HUDEP-2 (cell line): ENCODE results near the gene MCAT.
A peak's percentile ranks its signal among the peaks of the same experiment; 100 is the strongest.

Experiments used
- DNase-seq, 76 experiments: peaks; one replicate each; lab custom pipeline; 2025; ENCODE audit not compliant: unreplicated experiment in 76 of 76; lab: John Stamatoyannopoulos, UW

The MCAT gene

GRCh38 chr22:43101306-43101705 lies 41.9 kb downstream of the MCAT start:
- no peak for DNase-seq

DNA sequence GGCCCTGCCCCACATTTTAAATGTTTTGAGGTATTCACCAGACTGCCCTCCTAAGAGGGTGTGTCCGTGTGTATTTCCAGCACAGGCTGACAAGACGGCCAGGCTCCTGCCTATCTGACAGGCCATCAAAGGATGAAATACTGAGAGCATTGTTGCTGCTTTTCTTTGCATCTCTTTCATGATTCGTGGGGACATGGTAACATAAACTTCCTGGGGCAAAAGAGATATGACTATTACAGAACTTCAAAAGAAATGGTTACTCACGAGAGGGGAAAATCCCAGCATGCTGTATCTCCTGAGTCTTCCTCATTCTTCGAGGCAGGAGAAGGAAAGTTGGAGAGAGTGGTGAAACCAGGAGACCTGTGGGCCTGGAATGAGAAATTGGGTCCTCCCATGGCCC lies 43.0 kb downstream of the MCAT start:
- DNase-seq: peak in 3 of 76 experiments; percentile 9 to 21 (median 17)

DNA sequence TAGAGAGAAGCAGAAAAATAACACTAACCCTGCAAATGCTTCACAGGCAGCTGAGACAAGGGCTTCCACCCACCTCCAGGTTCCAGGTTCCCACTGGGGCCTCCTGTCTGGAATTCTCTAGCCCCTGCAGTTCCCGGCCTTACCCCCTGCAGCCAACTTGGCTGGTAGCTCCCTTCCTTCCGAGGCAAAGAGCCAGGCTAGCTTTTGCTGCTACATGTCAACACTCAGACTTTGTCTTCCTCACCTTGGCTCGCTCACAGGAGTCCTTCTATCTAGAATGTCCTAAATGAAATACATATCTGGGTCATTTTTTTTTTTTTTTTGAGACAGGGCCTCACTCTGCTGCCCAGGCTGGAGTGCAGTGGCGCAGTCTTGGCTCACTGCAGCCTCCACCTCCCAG lies 44.1 kb downstream of the MCAT start:
- no peak for DNase-seq

DNA sequence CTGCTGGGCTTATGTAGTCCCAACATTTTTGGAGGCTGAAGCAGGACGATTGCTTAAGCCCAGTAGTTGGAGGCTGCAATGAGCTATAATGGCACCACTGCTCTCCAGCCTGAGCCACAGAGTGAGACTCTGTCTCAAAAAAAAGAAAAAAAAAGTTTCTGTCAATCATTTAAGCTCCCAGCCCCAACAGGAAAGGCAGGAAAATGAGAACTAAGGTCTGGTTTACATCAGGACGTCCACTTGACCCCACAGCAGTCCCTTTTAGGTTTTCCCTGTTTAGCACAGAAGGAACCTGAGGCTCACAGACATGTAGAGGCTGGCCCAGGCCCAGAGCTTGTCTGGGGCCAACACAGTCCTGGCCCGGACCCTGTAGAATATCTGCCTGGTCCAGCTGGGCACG lies 44.8 kb downstream of the MCAT start:
- no peak for DNase-seq

- no peak for DNase-seq
Measured at GRCh38 chr22:43096420-43096819, 46.8 kb downstream of the MCAT start.

DNA sequence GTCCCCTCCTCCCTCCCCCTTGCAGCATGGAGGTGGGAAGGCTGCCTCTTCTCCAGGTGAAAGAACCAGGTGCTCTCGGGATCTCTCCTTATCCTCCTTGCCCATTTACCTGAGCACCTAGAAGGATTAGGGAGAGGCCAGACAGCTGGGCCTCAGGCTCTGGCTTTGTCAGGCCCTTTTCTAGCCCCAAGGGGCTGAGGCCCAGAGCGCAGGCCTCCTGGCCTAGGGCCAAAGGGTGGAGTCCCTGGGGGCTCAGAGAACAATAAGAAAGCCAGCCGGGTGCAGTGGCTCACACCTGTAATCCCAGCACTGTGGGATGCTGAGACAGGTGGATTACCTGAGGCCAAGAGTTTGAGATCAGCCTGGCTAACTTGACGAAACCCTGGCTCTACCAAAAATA lies 48.6 kb downstream of the MCAT start:
- DNase-seq: no peak

- peak in 38 of 76 experiments; percentile 4 to 51 (median 22) for DNase-seq
Measured at GRCh38 chr22:43094085-43094484, 49.1 kb downstream of the MCAT start.

DNA sequence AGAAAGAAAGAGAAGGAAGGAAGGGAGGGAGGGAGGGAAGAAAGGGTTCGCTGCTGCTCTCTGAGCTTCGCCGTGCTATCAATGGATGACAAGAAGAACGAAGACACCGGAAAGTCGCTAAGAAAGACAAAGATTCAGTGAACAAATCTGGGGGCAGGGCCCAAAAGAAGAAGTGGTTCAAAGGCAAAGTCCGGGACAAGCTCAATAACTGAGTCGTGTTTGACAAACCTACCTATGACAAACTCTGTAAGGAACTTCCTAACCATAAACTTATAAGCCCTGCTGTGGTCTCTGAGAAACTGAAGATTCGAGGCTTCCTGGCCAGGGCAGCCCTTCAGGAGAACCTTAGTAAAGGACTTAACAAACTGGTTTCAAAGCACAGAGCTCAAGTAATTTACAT lies 51.1 kb downstream of the MCAT start:
- DNase-seq: no peak

DNA sequence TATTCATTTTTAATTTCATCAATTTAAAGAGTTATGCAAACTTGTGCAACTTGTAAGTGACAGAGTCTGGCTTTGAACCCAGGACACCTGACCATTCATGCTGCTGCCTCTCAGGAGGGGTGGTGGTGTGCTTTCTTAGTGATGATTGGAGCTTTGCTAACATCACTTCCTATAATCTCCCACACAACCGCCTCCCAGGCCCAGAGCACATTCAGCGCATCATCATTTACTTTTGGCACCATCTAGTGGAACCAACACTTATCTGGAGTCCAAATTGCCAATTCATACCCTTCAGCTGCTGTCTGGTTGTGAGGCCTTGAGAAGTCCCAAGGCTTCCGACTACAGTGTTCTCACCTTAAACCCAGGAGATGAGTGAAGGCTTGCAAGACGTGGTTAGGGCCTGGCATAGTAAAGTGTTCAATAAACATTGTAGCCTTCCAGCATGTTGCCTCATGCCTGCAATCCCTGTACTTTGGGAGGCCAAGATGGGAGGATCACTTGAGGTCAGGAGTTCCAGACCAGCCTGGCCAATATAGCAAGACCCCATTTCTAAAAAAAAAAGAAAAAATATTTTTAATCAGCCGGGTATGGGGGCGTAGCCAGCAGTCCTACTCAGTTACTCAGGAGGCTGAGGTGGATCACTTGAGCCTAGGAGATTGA lies 52.9 kb downstream of the MCAT start:
- DNase-seq: peak in 73 of 76 experiments; percentile 19 to 92 (median 73)

GRCh38 chr22:43088984-43089717 lies 54.0 kb downstream of the MCAT start, which contains the start of gene TTLL1:
TSS of gene TTLL1 (minus strand) at chr22:43089391. CDS start at chr22:43075586, 13,805 bp downstream.
- DNase-seq: peak in 75 of 76 experiments; percentile 17 to 92 (median 83)

DNA sequence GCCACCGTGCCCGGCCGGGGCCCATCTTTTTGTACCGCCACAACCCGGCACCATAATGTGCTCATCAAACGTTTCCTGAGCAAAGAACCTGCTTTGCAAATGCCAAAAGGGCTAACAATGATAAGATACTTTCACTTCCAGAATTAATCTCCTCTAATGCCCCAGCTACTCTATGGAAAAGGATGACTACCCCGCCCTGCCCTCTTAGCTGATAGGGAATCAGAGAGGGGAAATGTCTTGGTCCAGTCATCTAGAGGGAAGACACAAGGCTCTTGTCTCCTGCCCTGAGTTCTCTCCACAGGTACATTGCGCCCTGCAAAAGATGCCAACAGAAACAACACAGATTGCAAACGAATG lies 54.6 kb downstream of the MCAT start:
- DNase-seq: no peak

DNA sequence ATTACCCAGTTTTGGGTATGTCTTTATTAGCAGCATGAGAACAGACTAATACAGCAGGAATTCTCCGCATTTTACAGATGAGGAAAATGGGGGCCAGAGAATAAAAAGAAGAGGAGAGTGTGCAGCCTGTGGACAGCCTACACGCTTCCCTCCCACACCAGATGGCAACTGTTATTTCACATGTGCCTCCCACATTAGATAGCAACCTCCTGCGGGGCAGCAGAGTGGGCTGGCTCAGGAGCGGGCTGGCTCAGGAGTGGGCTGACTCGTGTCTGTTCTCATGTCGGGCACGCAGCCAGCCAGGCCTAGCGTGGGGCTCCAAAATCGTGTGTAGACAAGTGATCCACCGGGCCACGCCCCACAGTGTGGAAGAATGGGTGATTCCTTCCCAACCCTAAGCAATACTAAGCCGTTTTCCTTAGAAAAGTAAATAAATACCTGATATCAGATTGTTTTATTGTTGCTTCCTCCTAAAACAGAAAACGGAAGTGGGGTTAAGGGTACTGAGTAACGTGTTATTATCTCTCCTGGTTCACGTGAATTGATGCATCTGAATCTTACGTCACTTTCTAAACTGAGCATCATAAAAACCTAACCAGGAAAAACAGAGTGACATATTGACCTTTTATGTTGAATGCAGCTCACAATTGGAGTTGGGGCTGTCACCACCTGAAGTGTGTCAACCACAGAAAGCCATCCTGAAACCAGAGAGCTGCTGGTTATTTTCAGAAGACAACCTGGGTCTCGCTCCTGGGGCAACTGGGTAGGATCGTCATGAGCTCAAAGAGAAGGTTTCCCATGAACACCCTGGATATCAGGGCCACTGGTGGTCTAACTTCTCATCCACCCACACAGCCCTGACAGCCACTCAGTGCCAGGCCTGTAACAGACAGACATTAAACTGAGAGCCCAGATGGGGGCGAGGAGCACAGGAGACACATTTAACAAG lies 57.3 kb downstream of the MCAT start:
- DNase-seq: no peak
